PFSK-1 (cell line): ENCODE measurements around the gene ANKFN1.

ENCODE experiments used
- POLR2AphosphoS5 ChIP-seq: IDR thresholded peaks from 2 replicates; pipeline ENCODE4 v1.6.1; 2012; ENCODE audit warnings: low read depth, mild to moderate bottlenecking, control low read depth, low read length, moderate library complexity
- TAF1 ChIP-seq: IDR thresholded peaks from 2 replicates; pipeline ENCODE4 v1.6.1; 2012; ENCODE audit warnings: low read length, control low read depth, borderline replicate concordance; ENCODE audit not compliant: insufficient read depth
- TF ChIP-seq, protein P1 (sequence below), 2 experiments: IDR thresholded peaks; 2 replicates each; pipeline versions ENCODE4 v1.6.1 to v1.8.0; 2011 to 2012; ENCODE audit warnings: low read depth in 2 of 2, low read length in 2 of 2, control low read depth in 1 of 2, inconsistent platforms in 1 of 2, mild to moderate bottlenecking in 1 of 2, moderate library complexity in 1 of 2; ENCODE audit not compliant: insufficient read depth in 1 of 2

DNA sequence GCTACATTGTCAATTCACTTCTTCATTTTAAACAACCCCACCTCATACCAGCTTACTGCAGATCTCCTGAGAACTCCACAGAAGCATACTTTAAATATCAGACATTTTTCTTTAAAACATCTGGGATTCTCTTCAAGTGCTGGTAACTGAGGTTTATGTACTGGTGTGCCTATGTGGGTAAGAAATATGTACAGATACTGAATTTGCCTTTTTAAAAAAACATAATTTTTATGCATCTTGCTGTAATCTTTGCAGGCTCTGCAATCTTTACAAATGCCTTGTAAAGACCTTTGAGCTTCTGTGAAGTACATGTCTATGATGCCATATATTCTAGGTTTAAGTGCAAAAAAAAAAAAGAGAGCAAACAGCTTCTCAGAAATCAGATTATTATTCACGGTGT is 312.6 kb downstream of the ANKFN1 start:
- TF ChIP-seq TAF1: no peak
- TF ChIP-seq, protein P1, sequence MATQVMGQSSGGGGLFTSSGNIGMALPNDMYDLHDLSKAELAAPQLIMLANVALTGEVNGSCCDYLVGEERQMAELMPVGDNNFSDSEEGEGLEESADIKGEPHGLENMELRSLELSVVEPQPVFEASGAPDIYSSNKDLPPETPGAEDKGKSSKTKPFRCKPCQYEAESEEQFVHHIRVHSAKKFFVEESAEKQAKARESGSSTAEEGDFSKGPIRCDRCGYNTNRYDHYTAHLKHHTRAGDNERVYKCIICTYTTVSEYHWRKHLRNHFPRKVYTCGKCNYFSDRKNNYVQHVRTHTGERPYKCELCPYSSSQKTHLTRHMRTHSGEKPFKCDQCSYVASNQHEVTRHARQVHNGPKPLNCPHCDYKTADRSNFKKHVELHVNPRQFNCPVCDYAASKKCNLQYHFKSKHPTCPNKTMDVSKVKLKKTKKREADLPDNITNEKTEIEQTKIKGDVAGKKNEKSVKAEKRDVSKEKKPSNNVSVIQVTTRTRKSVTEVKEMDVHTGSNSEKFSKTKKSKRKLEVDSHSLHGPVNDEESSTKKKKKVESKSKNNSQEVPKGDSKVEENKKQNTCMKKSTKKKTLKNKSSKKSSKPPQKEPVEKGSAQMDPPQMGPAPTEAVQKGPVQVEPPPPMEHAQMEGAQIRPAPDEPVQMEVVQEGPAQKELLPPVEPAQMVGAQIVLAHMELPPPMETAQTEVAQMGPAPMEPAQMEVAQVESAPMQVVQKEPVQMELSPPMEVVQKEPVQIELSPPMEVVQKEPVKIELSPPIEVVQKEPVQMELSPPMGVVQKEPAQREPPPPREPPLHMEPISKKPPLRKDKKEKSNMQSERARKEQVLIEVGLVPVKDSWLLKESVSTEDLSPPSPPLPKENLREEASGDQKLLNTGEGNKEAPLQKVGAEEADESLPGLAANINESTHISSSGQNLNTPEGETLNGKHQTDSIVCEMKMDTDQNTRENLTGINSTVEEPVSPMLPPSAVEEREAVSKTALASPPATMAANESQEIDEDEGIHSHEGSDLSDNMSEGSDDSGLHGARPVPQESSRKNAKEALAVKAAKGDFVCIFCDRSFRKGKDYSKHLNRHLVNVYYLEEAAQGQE (IDR thresholded peaks at IDR 0.05; ENCODE audit: insufficient read depth in 1 of 2, low read depth in 2 of 2, low read length in 2 of 2): no peak
- TF ChIP-seq POLR2AphosphoS5: no peak
